ENCODE measurements around the gene SHC3. TPM values are rescaled to one million over a fixed set of nuclear protein-coding genes. Genes with fewer than 3 reads are reported as not detected.

Gene SHC3
- total RNA-seq, 2 donors from 2014 or later, result 5.7 to 6.9 TPM

- H3K36me3 ChIP-seq (replicated peaks in 1 of 2; ENCODE audit: insufficient read depth in 1 of 2, low read depth in 2 of 2), result no peaks in the 10 kb centered on the region
- DNase-seq (no peak), ATAC-seq (no peak)
- no peak overlapping the region for H3K27ac ChIP-seq
- WGBS, 2 donors, result 58 to 63% methylated on average over 2 of the region's 2 CpGs
- peaks cover 1% of the 10 kb centered on the region for H3K4me1 ChIP-seq
- intact Hi-C loops (cut with DNase I), result no loop called here
- no peak overlapping the region for H3K4me3 ChIP-seq
- TF ChIP-seq POLR2A (IDR thresholded peaks at IDR 0.05) (no peak), CTCF (IDR thresholded peaks at IDR 0.05) (no peak)
- no peaks in the 10 kb centered on the region for H3K27me3 ChIP-seq
- H3K9me3 ChIP-seq, result no peaks in the 10 kb centered on the region
These were observed 193.0 kb downstream of the SHC3 start for GRCh38 chr9:88985616-88986015.

- intact Hi-C loops (cut with DNase I), result no loop called here
- no peak for ATAC-seq
These were observed 194.1 kb downstream of the SHC3 start for GRCh38 chr9:88984543-88984883.

GRCh38 chr9:88983865-88984542 is 194.6 kb downstream of the SHC3 start:
- H3K27ac ChIP-seq, result no peak overlapping the region
- DNase-seq (no peak), ATAC-seq (no peak)
- TF ChIP-seq CTCF (IDR thresholded peaks at IDR 0.05) (no peak), POLR2A (IDR thresholded peaks at IDR 0.05) (no peak)
- 54 to 83% methylated on average over 2 of the region's 2 CpGs for WGBS, 2 donors
- H3K9me3 ChIP-seq, result no peaks in the 10 kb centered on the region
- intact Hi-C loops (cut with DNase I), result no loop called here
- no peaks in the 10 kb centered on the region for H3K36me3 ChIP-seq (replicated peaks in 1 of 2; ENCODE audit: insufficient read depth in 1 of 2, low read depth in 2 of 2)
- no peak overlapping the region for H3K4me3 ChIP-seq
- H3K27me3 ChIP-seq, result no peaks in the 10 kb centered on the region
- H3K4me1 ChIP-seq, result no peaks in the 10 kb centered on the region

More at GRCh38 chr9:88984543-88984883, 194.1 kb downstream of the SHC3 start:
- no peak for DNase-seq
- 73 to 75% methylated on average over 4 of the region's 4 CpGs for WGBS, 2 donors
- Histone ChIP-seq H3K27me3 (no peaks in the 10 kb centered on the region), H3K36me3 (replicated peaks in 1 of 2; ENCODE audit: insufficient read depth in 1 of 2, low read depth in 2 of 2) (no peaks in the 10 kb centered on the region), H3K4me3 (no peak overlapping the region), H3K4me1 (no peaks in the 10 kb centered on the region), H3K27ac (no peak overlapping the region), H3K9me3 (no peaks in the 10 kb centered on the region)
- TF ChIP-seq CTCF (IDR thresholded peaks at IDR 0.05), result no peak
- TF ChIP-seq POLR2A (IDR thresholded peaks at IDR 0.05), result no peak

- no peak overlapping the region for H3K27ac ChIP-seq
- DNase-seq, result no peak
- no peaks in the 10 kb centered on the region for H3K27me3 ChIP-seq
- intact Hi-C loops (cut with DNase I), result no loop called here
- no peaks in the 10 kb centered on the region for H3K9me3 ChIP-seq
- no peaks in the 10 kb centered on the region for H3K4me1 ChIP-seq
- WGBS, 2 donors, result 38 to 56% methylated on average over 1 of the region's 1 CpG
- no peaks in the 10 kb centered on the region for H3K36me3 ChIP-seq (replicated peaks in 1 of 2; ENCODE audit: insufficient read depth in 1 of 2, low read depth in 2 of 2)
- TF ChIP-seq POLR2A (IDR thresholded peaks at IDR 0.05), result no peak
- TF ChIP-seq CTCF (IDR thresholded peaks at IDR 0.05), result no peak
- no peak for ATAC-seq
- no peak overlapping the region for H3K4me3 ChIP-seq
These were observed 197.8 kb downstream of the SHC3 start for GRCh38 chr9:88980740-88981203.

GRCh38 chr9:88979791-88980190 is 198.8 kb downstream of the SHC3 start:
- no peak for ATAC-seq
- TF ChIP-seq CTCF (IDR thresholded peaks at IDR 0.05) (no peak), POLR2A (IDR thresholded peaks at IDR 0.05) (no peak)
- Histone ChIP-seq H3K27me3 (no peaks in the 10 kb centered on the region), H3K4me3 (no peak overlapping the region), H3K27ac (no peak overlapping the region), H3K9me3 (no peaks in the 10 kb centered on the region), H3K36me3 (replicated peaks in 1 of 2; ENCODE audit: insufficient read depth in 1 of 2, low read depth in 2 of 2) (no peaks in the 10 kb centered on the region), H3K4me1 (no peaks in the 10 kb centered on the region)
- no peak for DNase-seq
- 77 to 85% methylated on average over 2 of the region's 2 CpGs for WGBS, 2 donors
- intact Hi-C loops (cut with DNase I), result no loop called here

Data from body of pancreas (tissue), 4 donors.